Measurements from ENCODE around the gene SNED1. TPM values are rescaled to one million over a fixed set of nuclear protein-coding genes. Genes with fewer than 3 reads are reported as not detected.

SNED1 gene
- total RNA-seq, 1 experiment from 2014 or later, result 22.0 TPM

DNA sequence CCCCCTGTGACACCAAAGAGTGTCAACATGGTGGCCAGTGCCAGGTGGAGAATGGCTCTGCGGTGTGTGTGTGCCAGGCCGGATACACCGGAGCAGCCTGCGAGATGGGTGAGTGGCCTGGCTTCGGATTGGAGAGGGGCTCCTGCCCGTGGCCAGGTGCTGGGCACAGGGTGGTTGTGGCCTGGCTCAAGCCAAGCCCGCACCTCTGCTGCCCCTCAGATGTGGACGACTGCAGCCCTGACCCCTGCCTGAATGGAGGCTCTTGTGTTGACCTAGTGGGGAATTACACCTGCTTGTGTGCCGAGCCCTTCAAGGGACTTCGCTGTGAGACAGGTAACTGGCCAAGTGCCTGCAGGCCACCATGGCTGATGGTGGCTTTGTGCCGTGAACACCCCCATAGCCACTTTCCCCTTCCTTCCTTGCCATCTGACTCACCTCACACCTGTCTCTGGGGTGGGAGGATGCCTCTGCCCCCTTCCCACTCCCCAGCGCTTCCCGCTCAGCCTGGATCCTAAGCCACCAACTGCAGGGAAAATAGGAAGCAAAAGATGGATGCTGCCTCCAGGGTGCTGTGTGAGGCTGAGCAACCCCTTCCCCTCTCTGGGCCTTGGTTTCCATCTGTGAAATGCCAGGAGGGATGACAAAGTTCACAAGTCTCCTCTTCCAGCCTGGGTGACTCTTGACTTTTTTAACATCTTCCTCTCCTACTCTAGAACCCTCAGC, 41.8 kb downstream of the SNED1 start:
- no peak overlapping the region for H3K27ac Mint-ChIP-seq (ENCODE audit: low read depth, unreplicated experiment)
- H3K4me1 Mint-ChIP-seq (ENCODE audit: insufficient read depth, unreplicated experiment), result no peaks in the 10 kb centered on the region
- intact Hi-C loops (cut with micrococcal nuclease), result no loop called here
- ChIA-PET POLR2A (no interaction called here), CTCF (no interaction called here)
- BruUV-seq (replicated peaks), result no TSS peak
- TF ChIP-seq, protein P1, sequence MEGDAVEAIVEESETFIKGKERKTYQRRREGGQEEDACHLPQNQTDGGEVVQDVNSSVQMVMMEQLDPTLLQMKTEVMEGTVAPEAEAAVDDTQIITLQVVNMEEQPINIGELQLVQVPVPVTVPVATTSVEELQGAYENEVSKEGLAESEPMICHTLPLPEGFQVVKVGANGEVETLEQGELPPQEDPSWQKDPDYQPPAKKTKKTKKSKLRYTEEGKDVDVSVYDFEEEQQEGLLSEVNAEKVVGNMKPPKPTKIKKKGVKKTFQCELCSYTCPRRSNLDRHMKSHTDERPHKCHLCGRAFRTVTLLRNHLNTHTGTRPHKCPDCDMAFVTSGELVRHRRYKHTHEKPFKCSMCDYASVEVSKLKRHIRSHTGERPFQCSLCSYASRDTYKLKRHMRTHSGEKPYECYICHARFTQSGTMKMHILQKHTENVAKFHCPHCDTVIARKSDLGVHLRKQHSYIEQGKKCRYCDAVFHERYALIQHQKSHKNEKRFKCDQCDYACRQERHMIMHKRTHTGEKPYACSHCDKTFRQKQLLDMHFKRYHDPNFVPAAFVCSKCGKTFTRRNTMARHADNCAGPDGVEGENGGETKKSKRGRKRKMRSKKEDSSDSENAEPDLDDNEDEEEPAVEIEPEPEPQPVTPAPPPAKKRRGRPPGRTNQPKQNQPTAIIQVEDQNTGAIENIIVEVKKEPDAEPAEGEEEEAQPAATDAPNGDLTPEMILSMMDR (IDR thresholded peaks at IDR 0.05; ENCODE audit: unreplicated experiment), result no peak
- H3K36me3 Mint-ChIP-seq (ENCODE audit: insufficient read depth, unreplicated experiment), result no peaks in the 10 kb centered on the region
- no peaks in the 10 kb centered on the region for H3K27me3 Mint-ChIP-seq (ENCODE audit: insufficient read depth, unreplicated experiment)
- no peak overlapping the region for H3K4me3 Mint-ChIP-seq (ENCODE audit: unreplicated experiment)
- DNase-seq (ENCODE audit: unreplicated experiment), result no peak
- peaks cover 7% of the 10 kb centered on the region for H3K9me3 Mint-ChIP-seq (ENCODE audit: unreplicated experiment)

DNA sequence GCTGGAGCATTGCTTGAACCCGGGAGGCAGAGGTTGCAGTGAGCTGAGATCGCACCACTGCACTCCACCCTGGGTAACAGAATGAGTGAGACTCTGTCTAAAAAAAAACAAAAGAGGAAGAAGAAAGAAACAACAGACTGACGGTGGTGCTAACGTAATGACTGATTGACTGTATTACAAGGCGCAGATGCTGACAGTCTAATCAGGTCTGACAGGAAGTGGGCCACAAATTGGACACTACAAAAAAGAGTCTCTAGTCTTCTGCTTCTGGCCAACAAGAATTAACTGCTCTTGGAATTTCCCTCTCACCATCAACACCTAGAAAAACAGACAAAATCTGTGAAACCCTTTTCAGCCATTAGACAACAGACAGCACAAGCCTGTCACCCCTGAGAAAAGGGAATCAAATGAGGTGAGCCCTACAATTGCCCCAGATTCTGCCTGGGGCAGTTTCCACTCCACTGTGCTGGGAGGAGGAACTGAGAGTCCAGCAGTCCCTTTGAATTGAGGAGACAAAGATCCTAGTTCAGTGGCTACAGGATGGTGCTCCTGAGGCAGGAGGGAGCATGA, 43.3 kb downstream of the SNED1 start:
- Mint-ChIP-seq H3K4me3 (ENCODE audit: unreplicated experiment) (no peak overlapping the region), H3K27me3 (ENCODE audit: insufficient read depth, unreplicated experiment) (no peaks in the 10 kb centered on the region), H3K36me3 (ENCODE audit: insufficient read depth, unreplicated experiment) (no peaks in the 10 kb centered on the region), H3K27ac (ENCODE audit: low read depth, unreplicated experiment) (no peak overlapping the region), H3K9me3 (ENCODE audit: unreplicated experiment) (peaks cover 7% of the 10 kb centered on the region), H3K4me1 (ENCODE audit: insufficient read depth, unreplicated experiment) (no peaks in the 10 kb centered on the region)
- BruUV-seq (replicated peaks), result no TSS peak
- ChIA-PET POLR2A (no interaction called here), CTCF (no interaction called here)
- TF ChIP-seq, protein P1 (IDR thresholded peaks at IDR 0.05; ENCODE audit: unreplicated experiment), result no peak
- DNase-seq (ENCODE audit: unreplicated experiment), result no peak
- intact Hi-C loops (cut with micrococcal nuclease), result no loop called here

DNA sequence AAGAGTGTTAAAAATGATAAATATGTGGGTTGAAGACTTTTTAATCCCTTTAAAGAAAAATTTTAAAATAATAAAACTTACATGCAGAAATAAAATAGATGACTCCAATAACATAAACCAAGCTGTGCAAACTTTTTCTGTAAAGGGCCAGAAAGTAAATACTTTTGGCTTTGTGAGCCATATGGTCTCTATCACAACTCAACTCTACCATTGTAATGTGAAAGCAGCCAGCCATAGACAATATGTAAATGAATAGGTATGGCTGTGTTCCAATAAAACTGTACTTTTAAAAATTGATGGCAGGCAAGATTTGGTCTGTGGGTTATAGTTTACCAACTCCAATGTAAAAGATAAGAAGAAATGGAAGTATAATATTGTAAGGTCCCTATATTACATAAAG, 45.2 kb downstream of the SNED1 start:
- no TSS peak for BruUV-seq (replicated peaks)
- Mint-ChIP-seq H3K27ac (ENCODE audit: low read depth, unreplicated experiment) (no peak overlapping the region), H3K9me3 (ENCODE audit: unreplicated experiment) (peaks cover 7% of the 10 kb centered on the region), H3K4me3 (ENCODE audit: unreplicated experiment) (no peak overlapping the region), H3K36me3 (ENCODE audit: insufficient read depth, unreplicated experiment) (no peaks in the 10 kb centered on the region), H3K4me1 (ENCODE audit: insufficient read depth, unreplicated experiment) (no peaks in the 10 kb centered on the region), H3K27me3 (ENCODE audit: insufficient read depth, unreplicated experiment) (no peaks in the 10 kb centered on the region)
- DNase-seq (ENCODE audit: unreplicated experiment), result no peak
- POLR2A ChIA-PET, result interaction anchor here (0.6 to 0.7 kb wide), 2 partner anchors 116 to 207 kb away, joined by 3 to 4 read pairs; no protein-coding TSS in a partner anchor
- CTCF ChIA-PET, result interaction anchor here (0.6 kb wide), 2 partner anchors 18 to 831 kb away, joined by 3 read pairs; no protein-coding TSS in a partner anchor
- intact Hi-C loops (cut with micrococcal nuclease), result no loop called here
- TF ChIP-seq, protein P1 (IDR thresholded peaks at IDR 0.05; ENCODE audit: unreplicated experiment), result no peak

DNA sequence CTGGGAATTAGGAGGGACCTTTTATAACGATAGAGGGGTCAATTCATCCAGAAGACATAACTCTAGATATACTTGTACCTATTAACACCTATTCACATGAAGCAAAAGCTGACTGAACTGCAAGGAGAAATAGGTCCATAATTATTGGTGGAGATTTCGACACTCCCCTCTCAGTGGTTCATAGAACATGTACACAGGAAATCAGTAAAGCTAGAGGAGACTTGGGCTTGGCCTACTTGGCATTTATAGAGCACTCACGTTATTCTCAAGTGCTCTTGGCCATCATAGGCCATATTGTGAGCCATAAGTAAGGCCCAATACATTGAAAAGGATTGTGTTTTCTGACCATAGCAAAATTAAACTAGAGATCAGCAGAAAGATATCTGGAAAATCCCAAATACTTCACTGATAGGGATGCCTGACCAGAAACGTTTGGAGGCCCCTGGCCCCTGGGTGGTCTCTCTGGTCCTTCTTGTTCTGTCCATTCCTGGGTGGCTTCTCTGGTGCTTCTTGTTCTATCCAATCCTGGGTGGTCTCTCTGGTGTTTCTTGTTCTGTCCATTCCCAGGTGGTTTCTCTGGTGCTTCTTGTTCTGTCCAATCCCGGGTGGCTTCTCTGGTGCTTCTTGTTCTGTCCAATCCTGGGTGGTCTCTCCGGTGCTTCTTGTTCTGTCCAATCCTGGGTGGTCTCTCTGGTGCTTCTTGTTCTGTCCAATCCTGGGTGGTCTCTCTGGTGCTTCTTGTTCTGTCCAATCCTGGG, 49.0 kb downstream of the SNED1 start:
- ChIA-PET POLR2A (no interaction called here), CTCF (no interaction called here)
- H3K4me3 Mint-ChIP-seq (ENCODE audit: unreplicated experiment), result no peak overlapping the region
- H3K4me1 Mint-ChIP-seq (ENCODE audit: insufficient read depth, unreplicated experiment), result no peaks in the 10 kb centered on the region
- H3K36me3 Mint-ChIP-seq (ENCODE audit: insufficient read depth, unreplicated experiment), result peaks cover 17% of the 10 kb centered on the region
- TF ChIP-seq, protein P1 (IDR thresholded peaks at IDR 0.05; ENCODE audit: unreplicated experiment), result no peak
- BruUV-seq (replicated peaks), result no TSS peak
- no peaks in the 10 kb centered on the region for H3K27me3 Mint-ChIP-seq (ENCODE audit: insufficient read depth, unreplicated experiment)
- intact Hi-C loops (cut with micrococcal nuclease), result no loop called here
- no peak for DNase-seq (ENCODE audit: unreplicated experiment)
- peaks cover 7% of the 10 kb centered on the region for H3K9me3 Mint-ChIP-seq (ENCODE audit: unreplicated experiment)
- H3K27ac Mint-ChIP-seq (ENCODE audit: low read depth, unreplicated experiment), result no peak overlapping the region

Data from MCF 10A (cell line).